Lower leg skin (tissue), 3 donors: Measurements from ENCODE around the gene GLIS2.

Experiments used
- CTCF ChIP-seq, 3 donors: fragments of 450-650 bp; IDR thresholded peaks; one replicate each; pipeline ENCODE4 v1.5.1; 2016; ENCODE audit warnings: antibody characterized with exemption in 3 of 3, mild to moderate bottlenecking in 3 of 3, moderate library complexity in 2 of 3
- POLR2A ChIP-seq, 2 donors: fragments of 450-650 bp; IDR thresholded peaks; one replicate each; pipeline ENCODE4 v1.6.1; 2016 to 2017; ENCODE audit warnings: antibody characterized with exemption in 2 of 2, mild to moderate bottlenecking in 1 of 2, moderate library complexity in 1 of 2

- no peak for TF ChIP-seq POLR2A (IDR thresholded peaks at IDR 0.05)
- no peak for TF ChIP-seq CTCF (IDR thresholded peaks at IDR 0.05)
These were observed 35.2 kb upstream of the GLIS2 start for GRCh38 chr16:4280625-4281024.
